ENCODE data around the gene NUFIP1.
"Not testable (repeated sequence)": the region's sequence is repeated elsewhere in the genome, so short reads cannot be mapped to it uniquely, and the experiment has no call there.

The NUFIP1 gene

GRCh38 chr13:44989071-44989889 is at the start of gene NUFIP1, which contains the start of gene GPALPP1:
TSS of gene NUFIP1 (minus strand) at chr13:44989471. CDS start at chr13:44989436, 35 bp downstream.
TSS of gene GPALPP1 (plus strand) at chr13:44989538. CDS start at chr13:44989655, 117 bp downstream.
- DNase-seq (ENCODE audit: low read depth in 2 of 2): peak; percentile 88

DNA sequence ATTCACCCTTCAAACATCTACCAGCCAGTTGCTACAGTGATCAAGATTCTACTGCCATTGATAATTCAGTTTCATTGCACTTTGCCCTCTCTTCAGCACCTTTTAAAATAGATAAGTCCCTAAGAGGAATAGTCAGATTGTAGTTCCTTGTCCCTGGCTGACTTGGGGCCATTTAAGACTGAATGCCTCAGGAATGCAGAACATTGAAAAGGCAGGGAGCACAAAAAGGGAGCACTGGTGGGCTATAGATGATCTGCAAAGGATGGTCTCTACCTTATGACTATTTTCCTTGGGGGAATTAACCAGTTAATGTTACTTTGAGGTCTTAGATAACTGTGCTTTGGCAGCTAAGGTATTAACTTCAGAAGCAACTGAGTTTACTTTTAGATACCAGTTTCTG is 46.9 kb upstream of the NUFIP1 start:
- DNase-seq (ENCODE audit: low read depth in 2 of 2): no peak

- no peak for DNase-seq (ENCODE audit: low read depth in 2 of 2)
Measured at GRCh38 chr13:45034342-45034741, 45.1 kb upstream of the NUFIP1 start.

DNA sequence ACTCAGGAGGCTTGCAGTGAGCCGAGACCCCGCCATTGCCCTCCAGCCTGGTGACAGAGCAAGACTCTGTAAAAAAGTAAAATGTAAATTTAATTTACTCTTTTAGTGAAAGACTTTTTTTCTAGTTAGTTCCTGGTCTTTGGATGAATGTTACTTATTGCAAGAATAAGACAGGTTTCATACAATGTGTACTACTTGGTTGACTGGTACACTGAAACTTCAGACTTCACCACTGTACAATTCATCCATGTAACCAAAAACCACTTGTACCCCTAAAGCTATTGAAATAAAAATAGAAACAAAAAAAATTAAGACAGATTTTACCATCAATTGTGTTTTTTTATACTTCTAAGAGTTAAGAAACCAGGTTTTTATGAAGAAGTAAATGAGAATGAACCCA is 35.6 kb upstream of the NUFIP1 start:
- no peak for DNase-seq (ENCODE audit: low read depth in 2 of 2)

- no peak for DNase-seq (ENCODE audit: low read depth in 2 of 2)
Measured at GRCh38 chr13:45021250-45021649, 32.0 kb upstream of the NUFIP1 start.

GRCh38 chr13:45019981-45020380 is 30.7 kb upstream of the NUFIP1 start:
- DNase-seq (ENCODE audit: low read depth in 2 of 2): not testable (repeated sequence)

- no peak for DNase-seq (ENCODE audit: low read depth in 2 of 2)
Measured at GRCh38 chr13:45016792-45017425, 27.6 kb upstream of the NUFIP1 start.

DNA sequence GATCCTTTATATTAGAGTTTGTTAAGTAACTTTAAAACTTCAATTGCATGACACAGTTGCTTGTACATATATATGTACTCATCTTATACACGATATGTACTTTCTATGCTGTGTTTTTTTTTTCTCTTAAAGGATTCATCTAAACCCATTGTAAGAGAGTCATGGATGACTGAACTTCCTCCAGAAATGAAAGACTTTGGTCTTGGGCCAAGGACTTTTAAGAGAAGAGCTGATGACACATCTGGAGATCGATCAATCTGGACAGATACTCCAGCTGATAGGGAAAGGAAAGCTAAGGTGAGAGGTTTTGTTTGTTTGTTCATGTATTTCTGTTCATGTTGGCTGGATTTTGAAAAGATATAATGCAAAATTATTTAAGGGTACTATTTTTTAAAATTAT is 26.0 kb upstream of the NUFIP1 start:
- DNase-seq (ENCODE audit: low read depth in 2 of 2): no peak

GRCh38 chr13:45011198-45011597 is 21.9 kb upstream of the NUFIP1 start:
- DNase-seq (ENCODE audit: low read depth in 2 of 2): no peak

- no peak for DNase-seq (ENCODE audit: low read depth in 2 of 2)
Measured at GRCh38 chr13:45007823-45008222, 18.6 kb upstream of the NUFIP1 start.

GRCh38 chr13:45007225-45007624 is 18.0 kb upstream of the NUFIP1 start:
- DNase-seq (ENCODE audit: low read depth in 2 of 2): no peak

DNA sequence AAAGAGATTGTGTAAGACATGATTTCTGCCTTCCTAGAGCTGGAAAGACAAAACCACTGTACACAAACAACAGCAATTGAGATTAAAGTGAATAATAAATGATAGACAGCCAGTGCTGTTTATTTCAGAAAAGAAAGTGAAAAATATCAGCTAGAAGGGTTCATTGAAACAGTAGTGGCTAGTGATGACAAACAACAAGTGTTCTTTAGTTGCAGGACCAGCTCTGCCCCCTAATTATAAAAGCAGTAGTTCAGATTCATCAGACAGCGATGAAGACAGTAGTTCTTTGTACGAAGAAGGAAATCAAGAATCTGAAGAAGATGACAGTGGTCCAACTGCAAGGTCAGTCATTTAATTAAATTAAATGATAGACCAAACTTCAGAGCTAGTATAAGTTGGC is 14.8 kb upstream of the NUFIP1 start:
- no peak for DNase-seq (ENCODE audit: low read depth in 2 of 2)

GRCh38 chr13:45003417-45003816 is 14.1 kb upstream of the NUFIP1 start:
- no peak for DNase-seq (ENCODE audit: low read depth in 2 of 2)

DNA sequence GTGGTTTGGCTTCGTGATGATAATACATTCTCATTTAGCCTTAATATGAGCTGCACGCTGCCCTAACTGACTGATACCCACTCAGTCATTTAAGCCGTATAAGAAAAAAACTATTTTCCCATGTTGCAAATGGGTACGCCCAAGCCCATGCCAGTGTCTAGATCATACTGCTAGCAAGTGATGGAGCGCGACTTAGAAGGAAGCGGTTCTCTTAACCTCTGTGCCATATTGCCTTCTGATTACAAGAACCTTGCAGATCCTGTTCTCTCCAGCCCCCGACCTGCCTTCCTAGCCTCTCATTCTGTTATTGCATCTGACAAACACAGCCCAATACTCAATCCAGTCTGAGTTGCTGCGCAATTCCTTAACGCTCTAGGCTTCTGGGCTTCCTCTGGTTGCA is 670 bp upstream of the NUFIP1 start:
- no peak for DNase-seq (ENCODE audit: low read depth in 2 of 2)

- no peak for DNase-seq (ENCODE audit: low read depth in 2 of 2)
Measured at GRCh38 chr13:44978328-44978727, 10.9 kb downstream of the NUFIP1 start.

- no peak for DNase-seq (ENCODE audit: low read depth in 2 of 2)
Measured at GRCh38 chr13:44976949-44977583, 12.2 kb downstream of the NUFIP1 start.

DNA sequence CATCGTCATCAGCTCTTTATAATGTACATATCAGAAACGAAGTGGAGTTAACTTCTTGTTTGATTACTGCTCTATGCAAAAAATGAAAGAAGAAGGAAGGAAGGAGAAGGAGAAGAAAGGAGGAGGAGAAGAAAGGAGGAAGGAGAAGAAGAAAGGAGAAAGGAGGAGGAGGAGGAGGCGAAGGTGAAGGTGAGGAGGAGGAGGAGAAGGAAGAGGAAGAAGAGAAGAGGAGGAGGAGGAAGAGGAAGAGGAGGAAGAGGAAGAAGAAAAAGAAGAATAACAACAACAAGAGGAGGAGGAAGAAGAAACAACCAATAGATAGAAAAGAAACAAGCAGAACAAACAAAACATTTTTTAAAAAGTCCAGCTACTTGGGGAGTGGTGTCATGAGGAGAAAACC is 13.1 kb downstream of the NUFIP1 start:
- no peak for DNase-seq (ENCODE audit: low read depth in 2 of 2)

DNA sequence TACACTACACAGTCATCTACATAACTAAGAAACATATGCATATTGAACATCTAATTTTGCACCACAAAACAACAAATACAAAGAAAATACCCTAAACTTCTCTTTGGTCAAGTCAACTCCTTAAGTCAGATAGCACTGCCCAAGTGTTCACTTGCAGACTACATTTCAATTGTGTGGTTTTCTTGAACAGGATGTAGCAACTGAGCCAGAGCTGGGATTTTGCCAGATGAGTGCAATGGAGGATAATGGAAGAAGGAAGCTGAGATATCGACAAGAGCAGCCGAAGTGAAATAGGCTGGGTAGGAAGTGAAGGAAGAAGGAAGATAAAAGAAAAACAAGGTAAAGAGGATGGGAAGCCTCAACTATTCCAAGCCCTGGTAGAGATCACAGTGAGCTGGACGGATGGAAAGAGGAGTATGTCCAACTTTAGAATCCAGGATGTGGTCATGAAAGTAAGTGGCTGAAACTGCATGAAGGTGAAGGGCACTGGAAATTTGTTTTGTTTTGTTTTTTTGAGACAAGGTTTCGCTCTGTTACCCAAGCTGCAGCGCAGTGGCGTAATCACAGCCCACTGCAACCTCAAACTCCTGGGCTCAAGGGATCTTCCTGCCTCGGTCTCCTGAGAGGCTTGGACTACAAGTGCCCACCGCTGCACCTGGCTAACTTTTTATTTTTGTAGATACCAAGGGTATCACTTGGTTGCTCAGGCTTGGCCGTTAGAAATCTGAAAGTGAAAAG is 15.0 kb downstream of the NUFIP1 start:
- no peak for DNase-seq (ENCODE audit: low read depth in 2 of 2)

- no peak for DNase-seq (ENCODE audit: low read depth in 2 of 2)
Measured at GRCh38 chr13:44972956-44973581, 16.2 kb downstream of the NUFIP1 start.

- DNase-seq (ENCODE audit: low read depth in 2 of 2): no peak
Measured at GRCh38 chr13:44971656-44972595, 17.3 kb downstream of the NUFIP1 start.
